Osteoblast (primary cell): Measurements from ENCODE around the gene GAPDH. TPM values are rescaled to one million over a fixed set of nuclear protein-coding genes. Genes with fewer than 3 reads are reported as not detected.

ENCODE experiments used
- DNase-seq: peaks from one replicate; pipeline ENCODE4 v3.0.0; 2011; ENCODE audit warnings: low spot score, mixed read lengths; ENCODE audit not compliant: insufficient read length; ENCODE audit errors: missing footprints
- H2AFZ ChIP-seq: 2 replicates; pipeline ENCODE4 v1.6.0; 2011; ENCODE audit warnings: mild to moderate bottlenecking, low read length
- H3K27ac ChIP-seq: 2 replicates; pipeline ENCODE4 v1.5.1; 2011; ENCODE audit warnings: mild to moderate bottlenecking, low read depth, low read length, moderate library complexity
- H3K27me3 ChIP-seq: 2 replicates; pipeline ENCODE4 v1.6.0; 2012; ENCODE audit warnings: mild to moderate bottlenecking, control low read depth, inconsistent platforms, low read length, moderate library complexity; ENCODE audit not compliant: insufficient read depth
- H3K36me3 ChIP-seq: 2 replicates; pipeline ENCODE4 v1.5.1; 2011; ENCODE audit warnings: mild to moderate bottlenecking, low read length, control low read depth, moderate library complexity; ENCODE audit not compliant: insufficient read depth
- H3K4me1 ChIP-seq: 2 replicates; pipeline ENCODE4 v1.5.1; 2011; ENCODE audit warnings: mild to moderate bottlenecking, low read length, control low read depth, moderate library complexity; ENCODE audit not compliant: insufficient read depth
- H3K4me2 ChIP-seq: 2 replicates; pipeline ENCODE4 v1.6.0; 2011; ENCODE audit warnings: mild to moderate bottlenecking, low read length; ENCODE audit not compliant: insufficient read depth
- H3K4me3 ChIP-seq: fragments of 200-600 bp; sonication (generic); 3 replicates; pipeline ENCODE4 v1.5.1; 2012; ENCODE audit warnings: mild to moderate bottlenecking, low read length, inconsistent platforms; ENCODE audit not compliant: insufficient read depth
- H3K79me2 ChIP-seq: 2 replicates; pipeline ENCODE4 v1.6.0; 2012; ENCODE audit warnings: mild to moderate bottlenecking, low read length, control low read depth, inconsistent platforms; ENCODE audit not compliant: insufficient read depth
- H3K9me3 ChIP-seq: 2 replicates; pipeline ENCODE4 v1.5.1; 2011; ENCODE audit warnings: low read depth, low read length, control low read depth
- H4K20me1 ChIP-seq: 2 replicates; pipeline ENCODE4 v1.6.0; 2012; ENCODE audit warnings: mild to moderate bottlenecking, low read length, control low read depth; ENCODE audit not compliant: insufficient read depth
- total RNA-seq: library from RNA; depleted of rRNA; stranded (reverse); fragments of >200 nt; gene quantifications from 2 replicates; pipeline ENCODE4 v1.2.3, GENCODE V29; 2012
- TF ChIP-seq, protein P1 (sequence below): IDR thresholded peaks from 2 replicates; pipeline ENCODE4 v1.5.1; 2011; ENCODE audit warnings: mild to moderate bottlenecking, low read depth, low read length, moderate library complexity; ENCODE audit errors: extremely low read depth

The GAPDH gene
- total RNA-seq, 1 donor = 5,173 TPM

DNA sequence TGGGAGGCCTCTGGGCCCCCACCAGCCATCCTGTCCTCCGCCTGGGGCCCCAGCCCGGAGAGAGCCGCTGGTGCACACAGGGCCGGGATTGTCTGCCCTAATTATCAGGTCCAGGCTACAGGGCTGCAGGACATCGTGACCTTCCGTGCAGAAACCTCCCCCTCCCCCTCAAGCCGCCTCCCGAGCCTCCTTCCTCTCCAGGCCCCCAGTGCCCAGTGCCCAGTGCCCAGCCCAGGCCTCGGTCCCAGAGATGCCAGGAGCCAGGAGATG is 729 bp upstream of the GAPDH start:
- Histone ChIP-seq H3K9me3 (no peaks in the 10 kb centered on the region), H3K27ac (peak overlapping the region; percentile 95), H3K27me3 (no peaks in the 10 kb centered on the region), H3K4me3 (peak overlapping the region; percentile 95), H4K20me1 (peaks cover 40% of the 10 kb centered on the region), H3K4me2 (peak overlapping the region; percentile 84), H3K4me1 (peaks cover 38% of the 10 kb centered on the region), H3K36me3 (peaks cover 69% of the 10 kb centered on the region), H3K79me2 (peaks cover 31% of the 10 kb centered on the region), H2AFZ (peak overlapping the region; percentile 61)
- DNase-seq = no peak
- TF ChIP-seq, protein P1, sequence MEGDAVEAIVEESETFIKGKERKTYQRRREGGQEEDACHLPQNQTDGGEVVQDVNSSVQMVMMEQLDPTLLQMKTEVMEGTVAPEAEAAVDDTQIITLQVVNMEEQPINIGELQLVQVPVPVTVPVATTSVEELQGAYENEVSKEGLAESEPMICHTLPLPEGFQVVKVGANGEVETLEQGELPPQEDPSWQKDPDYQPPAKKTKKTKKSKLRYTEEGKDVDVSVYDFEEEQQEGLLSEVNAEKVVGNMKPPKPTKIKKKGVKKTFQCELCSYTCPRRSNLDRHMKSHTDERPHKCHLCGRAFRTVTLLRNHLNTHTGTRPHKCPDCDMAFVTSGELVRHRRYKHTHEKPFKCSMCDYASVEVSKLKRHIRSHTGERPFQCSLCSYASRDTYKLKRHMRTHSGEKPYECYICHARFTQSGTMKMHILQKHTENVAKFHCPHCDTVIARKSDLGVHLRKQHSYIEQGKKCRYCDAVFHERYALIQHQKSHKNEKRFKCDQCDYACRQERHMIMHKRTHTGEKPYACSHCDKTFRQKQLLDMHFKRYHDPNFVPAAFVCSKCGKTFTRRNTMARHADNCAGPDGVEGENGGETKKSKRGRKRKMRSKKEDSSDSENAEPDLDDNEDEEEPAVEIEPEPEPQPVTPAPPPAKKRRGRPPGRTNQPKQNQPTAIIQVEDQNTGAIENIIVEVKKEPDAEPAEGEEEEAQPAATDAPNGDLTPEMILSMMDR = no peak

DNA sequence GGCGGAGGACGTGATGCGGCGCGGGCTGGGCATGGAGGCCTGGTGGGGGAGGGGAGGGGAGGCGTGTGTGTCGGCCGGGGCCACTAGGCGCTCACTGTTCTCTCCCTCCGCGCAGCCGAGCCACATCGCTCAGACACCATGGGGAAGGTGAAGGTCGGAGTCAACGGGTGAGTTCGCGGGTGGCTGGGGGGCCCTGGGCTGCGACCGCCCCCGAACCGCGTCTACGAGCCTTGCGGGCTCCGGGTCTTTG is 303 bp downstream of the GAPDH start:
- Histone ChIP-seq H3K36me3 (peaks cover 69% of the 10 kb centered on the region), H3K79me2 (peaks cover 31% of the 10 kb centered on the region), H3K4me2 (peak overlapping the region; percentile 98)

DNA sequence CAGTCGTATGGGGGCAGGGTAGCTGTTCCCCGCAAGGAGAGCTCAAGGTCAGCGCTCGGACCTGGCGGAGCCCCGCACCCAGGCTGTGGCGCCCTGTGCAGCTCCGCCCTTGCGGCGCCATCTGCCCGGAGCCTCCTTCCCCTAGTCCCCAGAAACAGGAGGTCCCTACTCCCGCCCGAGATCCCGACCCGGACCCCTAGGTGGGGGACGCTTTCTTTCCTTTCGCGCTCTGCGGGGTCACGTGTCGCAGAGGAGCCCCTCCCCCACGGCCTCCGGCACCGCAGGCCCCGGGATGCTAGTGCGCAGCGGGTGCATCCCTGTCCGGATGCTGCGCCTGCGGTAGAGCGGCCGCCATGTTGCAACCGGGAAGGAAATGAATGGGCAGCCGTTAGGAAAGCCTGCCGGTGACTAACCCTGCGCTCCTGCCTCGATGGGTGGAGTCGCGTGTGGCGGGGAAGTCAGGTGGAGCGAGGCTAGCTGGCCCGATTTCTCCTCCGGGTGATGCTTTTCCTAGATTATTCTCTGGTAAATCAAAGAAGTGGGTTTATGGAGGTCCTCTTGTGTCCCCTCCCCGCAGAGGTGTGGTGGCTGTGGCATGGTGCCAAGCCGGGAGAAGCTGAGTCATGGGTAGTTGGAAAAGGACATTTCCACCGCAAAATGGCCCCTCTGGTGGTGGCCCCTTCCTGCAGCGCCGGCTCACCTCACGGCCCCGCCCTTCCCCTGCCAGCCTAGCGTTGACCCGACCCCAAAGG is 804 bp downstream of the GAPDH start:
- H3K79me2 ChIP-seq = peaks cover 31% of the 10 kb centered on the region
- H4K20me1 ChIP-seq = peaks cover 54% of the 10 kb centered on the region

More for the DNA sequence above, 303 bp downstream of the GAPDH start:
- TF ChIP-seq, protein P1 = no peak
- H3K27ac ChIP-seq = peak overlapping the region; percentile 95
- no peaks in the 10 kb centered on the region for H3K27me3 ChIP-seq
- peaks cover 38% of the 10 kb centered on the region for H3K4me1 ChIP-seq
- peaks cover 49% of the 10 kb centered on the region for H4K20me1 ChIP-seq
- H3K4me3 ChIP-seq = peak overlapping the region; percentile 95
- no peaks in the 10 kb centered on the region for H3K9me3 ChIP-seq
- H2AFZ ChIP-seq = no peak overlapping the region
- DNase-seq = peak; percentile 90

DNA sequence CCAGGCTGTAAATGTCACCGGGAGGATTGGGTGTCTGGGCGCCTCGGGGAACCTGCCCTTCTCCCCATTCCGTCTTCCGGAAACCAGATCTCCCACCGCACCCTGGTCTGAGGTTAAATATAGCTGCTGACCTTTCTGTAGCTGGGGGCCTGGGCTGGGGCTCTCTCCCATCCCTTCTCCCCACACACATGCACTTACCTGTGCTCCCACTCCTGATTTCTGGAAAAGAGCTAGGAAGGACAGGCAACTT is 1.3 kb downstream of the GAPDH start:
- H3K27me3 ChIP-seq = no peaks in the 10 kb centered on the region
- TF ChIP-seq, protein P1 = no peak
- no peak overlapping the region for H2AFZ ChIP-seq
- H3K9me3 ChIP-seq = no peaks in the 10 kb centered on the region
- peaks cover 31% of the 10 kb centered on the region for H3K79me2 ChIP-seq
- peaks cover 45% of the 10 kb centered on the region for H3K4me1 ChIP-seq
- peak overlapping the region; percentile 98 for H3K4me2 ChIP-seq
- H3K27ac ChIP-seq = peak overlapping the region; percentile 95
- peaks cover 57% of the 10 kb centered on the region for H4K20me1 ChIP-seq
- peaks cover 64% of the 10 kb centered on the region for H3K36me3 ChIP-seq
- peak overlapping the region; percentile 95 for H3K4me3 ChIP-seq
- no peak for DNase-seq

More for the DNA sequence above, 804 bp downstream of the GAPDH start:
- H3K4me3 ChIP-seq = peak overlapping the region; percentile 95
- TF ChIP-seq, protein P1 = no peak
- peaks cover 69% of the 10 kb centered on the region for H3K36me3 ChIP-seq
- no peaks in the 10 kb centered on the region for H3K27me3 ChIP-seq
- peaks cover 42% of the 10 kb centered on the region for H3K4me1 ChIP-seq
- peak; percentile 97 for DNase-seq
- H3K4me2 ChIP-seq = peak overlapping the region; percentile 98
- H2AFZ ChIP-seq = no peak overlapping the region
- no peaks in the 10 kb centered on the region for H3K9me3 ChIP-seq
- H3K27ac ChIP-seq = peak overlapping the region; percentile 95
